WI38 (cell line): ENCODE data around the gene ACKR2.

Experiments
- H3K4me3 ChIP-seq: 2 replicates; pipeline ENCODE4 v1.5.1; 2011; ENCODE audit warnings: low read depth, mild to moderate bottlenecking, control low read depth, low read length
- CTCF ChIP-seq: IDR thresholded peaks from 2 replicates; pipeline ENCODE4 v1.5.1; 2012; ENCODE audit warnings: low read depth, mild to moderate bottlenecking, control low read depth, low read length

Gene ACKR2

GRCh38 chr3:42914771-42915515 lies 105.7 kb downstream of the ACKR2 start:
- no peak overlapping the region for H3K4me3 ChIP-seq
- TF ChIP-seq CTCF = no peak
